ENCODE data around the gene ITPR3. TPM values are rescaled to one million over a fixed set of nuclear protein-coding genes. Genes with fewer than 3 reads are reported as not detected.

The ITPR3 gene
- total RNA-seq, 1 donor from 2014 or later: 17.7 TPM

DNA sequence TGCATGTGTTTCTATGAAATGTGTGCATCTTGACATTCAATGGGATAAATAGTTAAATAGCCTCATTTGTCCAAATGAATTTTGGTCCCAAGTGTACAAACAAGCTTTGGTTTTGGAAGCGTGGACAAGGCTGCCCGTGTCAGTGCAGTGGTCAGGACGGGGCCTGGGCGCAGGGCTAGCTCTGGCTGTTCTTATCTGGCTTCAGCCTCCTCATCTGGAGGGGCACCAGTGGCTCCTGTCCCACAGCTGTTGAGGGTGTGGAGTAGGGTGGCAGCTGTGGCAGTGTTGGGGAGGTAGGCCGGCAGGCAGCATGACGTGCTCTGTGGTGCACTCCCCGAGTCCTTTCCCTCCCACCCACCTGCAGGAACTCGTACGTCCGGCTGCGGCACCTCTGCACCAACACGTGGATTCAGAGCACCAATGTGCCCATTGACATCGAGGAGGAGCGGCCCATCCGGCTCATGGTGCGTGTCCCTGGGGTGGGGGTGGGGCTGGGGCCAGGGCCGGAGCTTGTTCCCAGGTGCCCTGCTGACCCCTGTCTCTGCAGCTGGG lies 43.5 kb downstream of the ITPR3 start:
- no peaks in the 10 kb centered on the region for H3K9me3 Mint-ChIP-seq (ENCODE audit: unreplicated experiment)
- H3K79me2 ChIP-seq (ENCODE audit: insufficient read depth, low read length): no peaks in the 10 kb centered on the region
- TF ChIP-seq, protein P1, sequence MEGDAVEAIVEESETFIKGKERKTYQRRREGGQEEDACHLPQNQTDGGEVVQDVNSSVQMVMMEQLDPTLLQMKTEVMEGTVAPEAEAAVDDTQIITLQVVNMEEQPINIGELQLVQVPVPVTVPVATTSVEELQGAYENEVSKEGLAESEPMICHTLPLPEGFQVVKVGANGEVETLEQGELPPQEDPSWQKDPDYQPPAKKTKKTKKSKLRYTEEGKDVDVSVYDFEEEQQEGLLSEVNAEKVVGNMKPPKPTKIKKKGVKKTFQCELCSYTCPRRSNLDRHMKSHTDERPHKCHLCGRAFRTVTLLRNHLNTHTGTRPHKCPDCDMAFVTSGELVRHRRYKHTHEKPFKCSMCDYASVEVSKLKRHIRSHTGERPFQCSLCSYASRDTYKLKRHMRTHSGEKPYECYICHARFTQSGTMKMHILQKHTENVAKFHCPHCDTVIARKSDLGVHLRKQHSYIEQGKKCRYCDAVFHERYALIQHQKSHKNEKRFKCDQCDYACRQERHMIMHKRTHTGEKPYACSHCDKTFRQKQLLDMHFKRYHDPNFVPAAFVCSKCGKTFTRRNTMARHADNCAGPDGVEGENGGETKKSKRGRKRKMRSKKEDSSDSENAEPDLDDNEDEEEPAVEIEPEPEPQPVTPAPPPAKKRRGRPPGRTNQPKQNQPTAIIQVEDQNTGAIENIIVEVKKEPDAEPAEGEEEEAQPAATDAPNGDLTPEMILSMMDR (IDR thresholded peaks at IDR 0.05; ENCODE audit: insufficient read depth, low read depth, low read length): no peak
- TF ChIP-seq EZH2 (IDR thresholded peaks at IDR 0.05; ENCODE audit: insufficient read depth, low read length): no peak
- no peaks in the 10 kb centered on the region for H4K20me1 ChIP-seq (ENCODE audit: insufficient read depth, low read length)
- H3K36me3 ChIP-seq (ENCODE audit: insufficient read depth, low read length): no peaks in the 10 kb centered on the region
- no peaks in the 10 kb centered on the region for H3K4me1 ChIP-seq (ENCODE audit: insufficient read depth, low read length)
- no peak overlapping the region for H3K27ac Mint-ChIP-seq (ENCODE audit: unreplicated experiment)
- H3K4me2 ChIP-seq (ENCODE audit: low read length): no peak overlapping the region
- H3K27ac ChIP-seq (ENCODE audit: low read depth, low read length): no peak overlapping the region
- H3K9ac ChIP-seq (ENCODE audit: low read length): no peak overlapping the region
- H2AFZ ChIP-seq (ENCODE audit: low read depth, low read length): no peak overlapping the region
- no peak for DNase-seq (ENCODE audit: low read depth)
- no peaks in the 10 kb centered on the region for H3K27me3 Mint-ChIP-seq (ENCODE audit: low read depth, unreplicated experiment)
- peaks cover 15% of the 10 kb centered on the region for H3K36me3 Mint-ChIP-seq (ENCODE audit: low read depth, unreplicated experiment)
- FAIRE-seq: no peak
- H3K27me3 ChIP-seq (ENCODE audit: insufficient read depth, low read length): no peaks in the 10 kb centered on the region
- H3K9me3 ChIP-seq (ENCODE audit: insufficient read depth, low read depth, low read length): no peaks in the 10 kb centered on the region
- no peak overlapping the region for H3K4me3 Mint-ChIP-seq (ENCODE audit: unreplicated experiment)
- H3K4me3 ChIP-seq (ENCODE audit: insufficient read depth, low read depth, low read length): no peak overlapping the region
- H3K4me1 Mint-ChIP-seq (ENCODE audit: low read depth, unreplicated experiment): no peaks in the 10 kb centered on the region

DNA sequence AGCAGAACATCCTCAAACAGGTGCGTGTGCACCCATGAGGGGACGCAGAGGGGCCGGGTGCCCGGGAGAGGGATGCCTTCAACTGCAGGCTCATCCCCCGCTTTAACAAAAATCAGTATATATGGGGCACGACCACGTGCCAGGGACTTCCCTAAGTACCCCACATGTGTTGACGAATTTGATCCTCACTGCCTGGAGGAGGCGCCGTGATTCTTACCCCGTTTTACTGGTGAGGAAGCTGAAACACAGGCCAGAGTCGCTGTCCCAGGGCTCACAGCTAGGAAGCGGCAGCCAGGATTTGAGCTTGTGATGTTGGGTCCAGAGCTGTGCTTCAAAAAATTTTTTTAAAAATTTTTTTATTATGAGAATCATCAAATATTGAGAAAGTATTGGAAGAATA lies 44.8 kb downstream of the ITPR3 start:
- Histone ChIP-seq H3K9ac (ENCODE audit: low read length) (no peak overlapping the region), H3K27ac (ENCODE audit: low read depth, low read length) (no peak overlapping the region), H2AFZ (ENCODE audit: low read depth, low read length) (no peak overlapping the region), H3K36me3 (ENCODE audit: insufficient read depth, low read length) (no peaks in the 10 kb centered on the region), H3K79me2 (ENCODE audit: insufficient read depth, low read length) (no peaks in the 10 kb centered on the region), H3K4me3 (ENCODE audit: insufficient read depth, low read depth, low read length) (no peak overlapping the region), H3K4me2 (ENCODE audit: low read length) (no peak overlapping the region), H3K4me1 (ENCODE audit: insufficient read depth, low read length) (no peaks in the 10 kb centered on the region), H4K20me1 (ENCODE audit: insufficient read depth, low read length) (no peaks in the 10 kb centered on the region), H3K27me3 (ENCODE audit: insufficient read depth, low read length) (no peaks in the 10 kb centered on the region), H3K9me3 (ENCODE audit: insufficient read depth, low read depth, low read length) (no peaks in the 10 kb centered on the region)
- H3K27me3 Mint-ChIP-seq (ENCODE audit: low read depth, unreplicated experiment): no peaks in the 10 kb centered on the region
- H3K27ac Mint-ChIP-seq (ENCODE audit: unreplicated experiment): no peak overlapping the region
- no peaks in the 10 kb centered on the region for H3K9me3 Mint-ChIP-seq (ENCODE audit: unreplicated experiment)
- TF ChIP-seq, protein P1 (IDR thresholded peaks at IDR 0.05; ENCODE audit: insufficient read depth, low read depth, low read length): no peak
- TF ChIP-seq EZH2 (IDR thresholded peaks at IDR 0.05; ENCODE audit: insufficient read depth, low read length): no peak
- DNase-seq (ENCODE audit: low read depth) (no peak), FAIRE-seq (no peak)
- H3K4me1 Mint-ChIP-seq (ENCODE audit: low read depth, unreplicated experiment): no peaks in the 10 kb centered on the region
- H3K4me3 Mint-ChIP-seq (ENCODE audit: unreplicated experiment): no peak overlapping the region
- peaks cover 18% of the 10 kb centered on the region for H3K36me3 Mint-ChIP-seq (ENCODE audit: low read depth, unreplicated experiment)

DNA sequence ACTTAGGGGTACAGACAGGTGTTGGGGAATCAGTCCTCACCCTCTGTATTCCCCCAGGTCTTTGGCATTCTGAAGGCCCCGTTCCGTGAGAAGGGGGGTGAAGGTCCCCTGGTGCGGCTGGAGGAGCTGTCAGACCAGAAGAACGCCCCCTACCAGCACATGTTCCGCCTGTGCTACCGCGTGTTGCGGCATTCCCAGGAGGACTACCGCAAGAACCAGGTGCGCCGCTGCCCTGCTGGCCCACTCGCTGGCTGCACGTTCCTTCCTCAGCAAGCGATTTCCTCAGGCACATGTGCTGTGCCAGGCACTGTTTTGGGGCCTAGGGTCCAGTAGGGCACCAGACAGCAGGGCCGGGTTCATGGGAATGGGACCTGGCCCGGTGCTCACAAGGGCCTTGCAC lies 46.0 kb downstream of the ITPR3 start:
- H3K27me3 ChIP-seq (ENCODE audit: insufficient read depth, low read length): no peaks in the 10 kb centered on the region
- no peak overlapping the region for H3K4me3 ChIP-seq (ENCODE audit: insufficient read depth, low read depth, low read length)
- H3K4me1 Mint-ChIP-seq (ENCODE audit: low read depth, unreplicated experiment): no peaks in the 10 kb centered on the region
- no peak overlapping the region for H3K9ac ChIP-seq (ENCODE audit: low read length)
- H3K36me3 ChIP-seq (ENCODE audit: insufficient read depth, low read length): no peaks in the 10 kb centered on the region
- no peaks in the 10 kb centered on the region for H3K4me1 ChIP-seq (ENCODE audit: insufficient read depth, low read length)
- H3K27me3 Mint-ChIP-seq (ENCODE audit: low read depth, unreplicated experiment): no peaks in the 10 kb centered on the region
- no peak for DNase-seq (ENCODE audit: low read depth)
- no peak overlapping the region for H2AFZ ChIP-seq (ENCODE audit: low read depth, low read length)
- no peak overlapping the region for H3K4me2 ChIP-seq (ENCODE audit: low read length)
- no peak for FAIRE-seq
- no peaks in the 10 kb centered on the region for H3K79me2 ChIP-seq (ENCODE audit: insufficient read depth, low read length)
- no peak overlapping the region for H3K27ac ChIP-seq (ENCODE audit: low read depth, low read length)
- H3K27ac Mint-ChIP-seq (ENCODE audit: unreplicated experiment): no peak overlapping the region
- H3K36me3 Mint-ChIP-seq (ENCODE audit: low read depth, unreplicated experiment): peaks cover 17% of the 10 kb centered on the region
- no peak overlapping the region for H3K4me3 Mint-ChIP-seq (ENCODE audit: unreplicated experiment)
- H4K20me1 ChIP-seq (ENCODE audit: insufficient read depth, low read length): no peaks in the 10 kb centered on the region
- TF ChIP-seq EZH2 (IDR thresholded peaks at IDR 0.05; ENCODE audit: insufficient read depth, low read length): no peak
- TF ChIP-seq, protein P1 (IDR thresholded peaks at IDR 0.05; ENCODE audit: insufficient read depth, low read depth, low read length): no peak
- no peaks in the 10 kb centered on the region for H3K9me3 Mint-ChIP-seq (ENCODE audit: unreplicated experiment)
- no peaks in the 10 kb centered on the region for H3K9me3 ChIP-seq (ENCODE audit: insufficient read depth, low read depth, low read length)
